Mucosa of descending colon (tissue), 3 donors: ENCODE measurements around the gene PARPBP. TPM values are rescaled to one million over a fixed set of nuclear protein-coding genes. Genes with fewer than 3 reads are reported as not detected.
"Not testable (repeated sequence)": the region's sequence is repeated elsewhere in the genome, so short reads cannot be mapped to it uniquely, and the experiment has no call there.

ENCODE experiments used
- ATAC-seq: fragments of 200-7000 bp; cut with Tn5 transposase; one replicate; pipeline ENCODE4 v1.9.1; 2020; ENCODE audit warnings: mild to moderate bottlenecking, moderate library complexity
- DNase-seq, 3 donors: peaks; one replicate each; pipeline ENCODE4 v3.0.0-alpha.2; 2020
- H3K36me3 ChIP-seq: fragments of 200-600 bp; one replicate; pipeline ENCODE4 v1.8.0; 2021; ENCODE audit warnings: low read depth, mild to moderate bottlenecking
- H3K4me1 ChIP-seq: fragments of 200-600 bp; one replicate; pipeline ENCODE4 v1.8.0; 2021; ENCODE audit warnings: low read depth, mild to moderate bottlenecking
- H3K4me3 ChIP-seq: fragments of 200-600 bp; one replicate; pipeline ENCODE4 v1.8.0; 2021; ENCODE audit warnings: mild to moderate bottlenecking
- H3K9me3 ChIP-seq: fragments of 200-600 bp; one replicate; pipeline ENCODE4 v1.8.0; 2021; ENCODE audit warnings: mild to moderate bottlenecking
- CTCF ChIP-seq: fragments of 200-600 bp; IDR thresholded peaks from one replicate; pipeline ENCODE4 v1.8.0; 2022; ENCODE audit warnings: antibody characterized with exemption, mild to moderate bottlenecking
- intact Hi-C, 2 donors: fragments of 100-400 bp; cut with DNase I in 1 of 2; cut with micrococcal nuclease in 1 of 2; formaldehyde crosslinking; loops; one replicate each; pipeline versions ENCODE4 v1.11.0 to v1.11.1; 2022; cut with DNase I, micrococcal nuclease
- total RNA-seq, 3 donors: library from RNA; stranded (reverse); fragmentation: NEBNext Ultra II Directional in 2 of 3; extraction: Animal tissue kit (Norgen Biotek cat#: 25700) in 2 of 3; gene quantifications; one replicate each; pipeline versions ENCODE4 v1.2.1 to v1.2.4, GENCODE V29; 2021 to 2023
- donor health status: DM: no; HTN: no; CAD: no; lungs with moderate emphysema.
- donor health status: DM: no; HTN: no; CAD: no.
- donor health status: DM: no; HTN: yes; CAD: no.

PARPBP gene
- total RNA-seq, 3 donors from 2014 or later = 2.7 to 9.0 (median 4.9) TPM

GRCh38 chr12:102220736-102221135 is 100.8 kb downstream of the PARPBP start:
- Histone ChIP-seq H3K9me3 (no peaks in the 10 kb centered on the region), H3K4me1 (no peaks in the 10 kb centered on the region), H3K4me3 (no peak overlapping the region), H3K36me3 (no peaks in the 10 kb centered on the region)
- DNase-seq = no peak
- intact Hi-C loops = no loop called here
- ATAC-seq = no peak
- TF ChIP-seq CTCF = no peak

- no peak for TF ChIP-seq CTCF
- H3K9me3 ChIP-seq = no peaks in the 10 kb centered on the region
- H3K4me3 ChIP-seq = no peak overlapping the region
- intact Hi-C loops = no loop called here
- no peak for ATAC-seq
- no peaks in the 10 kb centered on the region for H3K36me3 ChIP-seq
- no peaks in the 10 kb centered on the region for H3K4me1 ChIP-seq
- no peak for DNase-seq
These were observed 108.0 kb downstream of the PARPBP start for GRCh38 chr12:102227954-102228353.

- DNase-seq (no peak), ATAC-seq (no peak)
- H3K4me1 ChIP-seq = no peaks in the 10 kb centered on the region
- intact Hi-C loops = no loop called here
- H3K36me3 ChIP-seq = no peaks in the 10 kb centered on the region
- H3K9me3 ChIP-seq = no peaks in the 10 kb centered on the region
- no peak overlapping the region for H3K4me3 ChIP-seq
- no peak for TF ChIP-seq CTCF
These were observed 112.1 kb downstream of the PARPBP start for GRCh38 chr12:102232036-102232435.

- intact Hi-C loops = no loop called here
- Histone ChIP-seq H3K4me3 (no peak overlapping the region), H3K9me3 (no peaks in the 10 kb centered on the region), H3K36me3 (no peaks in the 10 kb centered on the region), H3K4me1 (no peaks in the 10 kb centered on the region)
- DNase-seq (no peak), ATAC-seq (no peak)
- no peak for TF ChIP-seq CTCF
These were observed 112.5 kb downstream of the PARPBP start for GRCh38 chr12:102232446-102232845.

GRCh38 chr12:102234599-102234998 is 114.6 kb downstream of the PARPBP start:
- Histone ChIP-seq H3K4me1 (no peaks in the 10 kb centered on the region), H3K4me3 (no peak overlapping the region), H3K36me3 (no peaks in the 10 kb centered on the region), H3K9me3 (no peaks in the 10 kb centered on the region)
- no peak for ATAC-seq
- DNase-seq = no peak
- no peak for TF ChIP-seq CTCF
- intact Hi-C loops = no loop called here

GRCh38 chr12:102240859-102241258 is 120.9 kb downstream of the PARPBP start:
- H3K4me1 ChIP-seq, H3K36me3 ChIP-seq, ATAC-seq, H3K9me3 ChIP-seq, intact Hi-C loops, H3K4me3 ChIP-seq, DNase-seq: not testable (repeated sequence)

Other genes starting within 250 kb of the PARPBP start
- 10 to 100 TPM in 2 of 3 donors, 1 to 10 TPM in 1; 4.3 to 25.2 (median 10.1) TPM for gene DRAM1, start 242.6 kb upstream of the PARPBP start, total RNA-seq
- gene WASHC3, start 58.2 kb upstream of the PARPBP start, total RNA-seq = 10 to 100 TPM; 31.1 to 39.1 (median 34.9) TPM
- gene NUP37, start 69 bp upstream of the PARPBP start, total RNA-seq = 10 to 100 TPM; 13.7 to 25.9 (median 22.6) TPM
- not detected for gene PMCH, start 77.7 kb downstream of the PARPBP start, total RNA-seq